Measurements from ENCODE around the gene C1QTNF3. TPM values are rescaled to one million over a fixed set of nuclear protein-coding genes. Genes with fewer than 3 reads are reported as not detected.
"Not testable (repeated sequence)": the region's sequence is repeated elsewhere in the genome, so short reads cannot be mapped to it uniquely, and the experiment has no call there.

C1QTNF3 gene
- total RNA-seq, 1 experiment from 2014 or later, result 2.5 TPM

DNA sequence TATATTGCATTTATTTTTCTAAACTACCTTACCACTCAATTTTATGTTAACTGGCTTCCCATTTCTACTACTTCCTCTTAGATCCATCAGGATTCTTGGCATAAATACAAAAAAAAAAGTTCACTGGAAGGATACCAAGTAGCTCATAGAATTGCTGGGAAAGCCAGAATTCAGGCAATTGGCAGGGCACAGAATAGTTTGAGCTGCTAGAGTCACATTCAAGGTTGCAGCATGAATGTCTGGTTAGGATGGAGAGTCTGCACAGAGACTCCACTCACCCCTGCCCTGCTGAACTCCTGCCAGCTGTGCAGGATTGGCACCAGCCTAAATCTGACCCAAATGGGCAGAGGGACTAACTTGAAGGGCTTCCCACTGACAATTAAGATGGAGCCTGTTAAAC, 30.2 kb downstream of the C1QTNF3 start:
- intact Hi-C loops (cut with micrococcal nuclease; ENCODE audit: unreplicated experiment), result no loop called here
- peaks cover 40% of the 10 kb centered on the region for H3K4me1 ChIP-seq
- POLR2A ChIA-PET, result no interaction called here
- H3K9me3 ChIP-seq, result no peaks in the 10 kb centered on the region
- DNase-seq, result no peak
- no peak overlapping the region for H3K4me3 ChIP-seq (ENCODE audit: low read depth, low read length)
- no peaks in the 10 kb centered on the region for H3K27me3 ChIP-seq (replicated peaks; ENCODE audit: control insufficient read depth, insufficient read depth, low read length)
- no TSS peak for BruUV-seq (replicated peaks)
- Mint-ChIP-seq H3K27me3 (ENCODE audit: insufficient read depth, unreplicated experiment) (no peaks in the 10 kb centered on the region), H3K27ac (ENCODE audit: unreplicated experiment) (no peak overlapping the region), H3K36me3 (ENCODE audit: insufficient read depth, unreplicated experiment) (peaks cover 18% of the 10 kb centered on the region), H3K4me1 (ENCODE audit: low read depth, unreplicated experiment) (peaks cover 42% of the 10 kb centered on the region), H3K4me3 (ENCODE audit: unreplicated experiment) (no peak overlapping the region), H3K9me3 (ENCODE audit: unreplicated experiment) (peaks cover 10% of the 10 kb centered on the region)
- no peak for TF ChIP-seq CTCF (IDR thresholded peaks at IDR 0.05; ENCODE audit: insufficient read depth in 1 of 2, low read depth in 1 of 2, low read length in 1 of 2, severe bottlenecking in 1 of 2, unreplicated experiment in 1 of 2)
- CTCF ChIA-PET, result no interaction called here
- 0 out of 2 replicates have a peak, but pooled peaks cover 2% of the 10 kb centered on the region for H3K36me3 ChIP-seq (ENCODE audit: control insufficient read depth, insufficient read depth, low read length)

DNA sequence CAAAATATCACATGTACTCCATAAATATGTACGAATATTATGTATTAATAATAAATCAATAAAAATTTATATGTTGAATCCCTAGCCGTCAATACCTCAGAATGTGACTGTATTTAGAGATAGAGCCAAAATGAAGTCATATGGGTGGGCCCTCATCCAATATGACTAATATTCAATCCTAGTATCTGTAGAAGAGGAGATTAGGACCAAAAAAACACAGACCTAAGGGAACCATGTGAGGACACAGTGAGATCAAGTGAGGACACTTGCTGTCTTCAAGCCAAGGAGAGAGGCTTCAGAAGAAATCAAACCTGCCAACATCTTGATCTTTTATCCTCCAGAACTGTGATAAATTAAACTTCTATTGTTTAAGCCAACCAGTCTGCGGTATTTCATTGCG, 31.5 kb downstream of the C1QTNF3 start:
- Histone ChIP-seq H3K36me3 (ENCODE audit: control insufficient read depth, insufficient read depth, low read length) (peaks cover 2% of the 10 kb centered on the region; the same call in 1 of the 2 replicates), H3K27me3 (replicated peaks; ENCODE audit: control insufficient read depth, insufficient read depth, low read length) (no peaks in the 10 kb centered on the region), H3K4me1 (peaks cover 32% of the 10 kb centered on the region), H3K9me3 (no peaks in the 10 kb centered on the region), H3K4me3 (ENCODE audit: low read depth, low read length) (no peak overlapping the region)
- peaks cover 20% of the 10 kb centered on the region for H3K36me3 Mint-ChIP-seq (ENCODE audit: insufficient read depth, unreplicated experiment)
- peaks cover 32% of the 10 kb centered on the region for H3K4me1 Mint-ChIP-seq (ENCODE audit: low read depth, unreplicated experiment)
- peak overlapping the region; percentile 85 for H3K27ac Mint-ChIP-seq (ENCODE audit: unreplicated experiment)
- intact Hi-C loops (cut with micrococcal nuclease; ENCODE audit: unreplicated experiment), result loop anchor here (2.0 kb wide), 1 partner anchor 23 kb away; no protein-coding TSS in a partner anchor
- no peaks in the 10 kb centered on the region for H3K27me3 Mint-ChIP-seq (ENCODE audit: insufficient read depth, unreplicated experiment)
- TF ChIP-seq CTCF (IDR thresholded peaks at IDR 0.05; ENCODE audit: insufficient read depth in 1 of 2, low read depth in 1 of 2, low read length in 1 of 2, severe bottlenecking in 1 of 2, unreplicated experiment in 1 of 2), result no peak
- CTCF ChIA-PET, result no interaction called here
- no peak for DNase-seq
- POLR2A ChIA-PET, result no interaction called here
- no peak overlapping the region for H3K4me3 Mint-ChIP-seq (ENCODE audit: unreplicated experiment)
- H3K9me3 Mint-ChIP-seq (ENCODE audit: unreplicated experiment), result peaks cover 10% of the 10 kb centered on the region
- BruUV-seq (replicated peaks), result no TSS peak

DNA sequence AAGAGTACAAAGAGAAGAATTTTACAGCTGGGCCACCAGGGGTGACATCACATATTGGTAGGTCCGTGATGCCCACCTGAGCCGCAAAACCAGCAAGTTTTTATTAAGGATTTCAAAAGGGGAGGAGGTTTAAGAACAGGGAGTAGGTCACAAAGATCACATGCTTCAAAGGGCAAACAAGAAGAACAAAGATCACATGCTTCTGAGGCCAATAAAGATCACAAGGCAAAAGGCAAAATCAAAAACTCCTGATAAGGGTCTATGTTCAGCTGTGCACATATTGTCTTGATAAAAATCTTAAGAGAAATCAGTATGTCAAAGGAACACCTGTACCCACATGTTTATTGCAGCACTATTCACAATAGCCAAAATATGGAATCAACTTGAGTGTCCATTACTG, 32.9 kb downstream of the C1QTNF3 start:
- POLR2A ChIA-PET; BruUV-seq (replicated peaks); CTCF ChIA-PET; H3K4me3 ChIP-seq (ENCODE audit: low read depth, low read length); H3K27me3 ChIP-seq (replicated peaks; ENCODE audit: control insufficient read depth, insufficient read depth, low read length); H3K9me3 ChIP-seq; H3K9me3 Mint-ChIP-seq (ENCODE audit: unreplicated experiment); H3K36me3 ChIP-seq (ENCODE audit: control insufficient read depth, insufficient read depth, low read length); H3K27me3 Mint-ChIP-seq (ENCODE audit: insufficient read depth, unreplicated experiment): not testable (repeated sequence)
- Mint-ChIP-seq H3K4me1 (ENCODE audit: low read depth, unreplicated experiment) (peaks cover 32% of the 10 kb centered on the region), H3K36me3 (ENCODE audit: insufficient read depth, unreplicated experiment) (peaks cover 33% of the 10 kb centered on the region), H3K4me3 (ENCODE audit: unreplicated experiment) (peak overlapping the region; percentile 84), H3K27ac (ENCODE audit: unreplicated experiment) (peak overlapping the region; percentile 85)
- DNase-seq, result peak; percentile 72 to 74
- intact Hi-C loops (cut with micrococcal nuclease; ENCODE audit: unreplicated experiment), result loop anchor here (2.0 kb wide), 1 partner anchor 25 kb away; no protein-coding TSS in a partner anchor
- H3K4me1 ChIP-seq, result peaks cover 36% of the 10 kb centered on the region

GRCh38 chr5:34009610-34010009, 33.4 kb downstream of the C1QTNF3 start:
- DNase-seq, result no peak
- POLR2A ChIA-PET, result no interaction called here
- TF ChIP-seq CTCF (IDR thresholded peaks at IDR 0.05; ENCODE audit: insufficient read depth in 1 of 2, low read depth in 1 of 2, low read length in 1 of 2, severe bottlenecking in 1 of 2, unreplicated experiment in 1 of 2), result no peak
- H3K9me3 ChIP-seq, result no peaks in the 10 kb centered on the region
- Mint-ChIP-seq H3K27me3 (ENCODE audit: insufficient read depth, unreplicated experiment) (no peaks in the 10 kb centered on the region), H3K36me3 (ENCODE audit: insufficient read depth, unreplicated experiment) (peaks cover 39% of the 10 kb centered on the region), H3K4me3 (ENCODE audit: unreplicated experiment) (peak overlapping the region; percentile 84), H3K9me3 (ENCODE audit: unreplicated experiment) (peaks cover 10% of the 10 kb centered on the region), H3K4me1 (ENCODE audit: low read depth, unreplicated experiment) (peaks cover 32% of the 10 kb centered on the region), H3K27ac (ENCODE audit: unreplicated experiment) (peak overlapping the region; percentile 85)
- TSS peak; percentile 1 for BruUV-seq (replicated peaks)
- CTCF ChIA-PET, result no interaction called here
- intact Hi-C loops (cut with micrococcal nuclease; ENCODE audit: unreplicated experiment), result loop anchor here (2.0 kb wide), 1 partner anchor 25 kb away; no protein-coding TSS in a partner anchor
- no peak overlapping the region; the same call in 1 of the 2 replicates for H3K4me3 ChIP-seq (ENCODE audit: low read depth, low read length)
- peaks cover 2% of the 10 kb centered on the region; the same call in 1 of the 2 replicates for H3K36me3 ChIP-seq (ENCODE audit: control insufficient read depth, insufficient read depth, low read length)
- peaks cover 36% of the 10 kb centered on the region for H3K4me1 ChIP-seq
- H3K27me3 ChIP-seq (replicated peaks; ENCODE audit: control insufficient read depth, insufficient read depth, low read length), result no peaks in the 10 kb centered on the region

Data from Caco-2 (cell line).